ENCODE results near the gene DHRS4L2.
"Not testable (repeated sequence)": the region's sequence is repeated elsewhere in the genome, so short reads cannot be mapped to it uniquely, and the experiment has no call there.

DHRS4L2 gene

DNA sequence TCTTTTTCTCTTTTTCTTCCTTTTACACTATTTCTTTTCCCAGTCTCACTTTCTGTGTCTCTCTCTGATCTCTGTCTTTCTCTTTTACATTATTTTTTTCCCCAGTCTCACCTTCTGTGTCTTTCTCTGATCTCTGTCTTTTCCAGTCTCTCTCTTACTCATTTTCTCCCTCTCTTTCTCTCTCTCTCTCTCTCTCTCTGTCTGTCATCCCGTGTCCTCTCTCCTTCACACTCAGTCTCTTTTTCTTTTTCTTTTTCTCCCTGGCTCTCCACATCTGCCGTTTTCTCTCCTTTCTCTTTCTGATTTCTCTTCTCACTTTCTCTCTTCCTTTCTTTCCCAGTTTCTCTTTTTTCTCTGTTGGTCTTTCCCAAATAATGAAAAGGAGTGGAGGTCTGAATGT is 22.3 kb downstream of the DHRS4L2 start:
- TF ChIP-seq, protein P1, sequence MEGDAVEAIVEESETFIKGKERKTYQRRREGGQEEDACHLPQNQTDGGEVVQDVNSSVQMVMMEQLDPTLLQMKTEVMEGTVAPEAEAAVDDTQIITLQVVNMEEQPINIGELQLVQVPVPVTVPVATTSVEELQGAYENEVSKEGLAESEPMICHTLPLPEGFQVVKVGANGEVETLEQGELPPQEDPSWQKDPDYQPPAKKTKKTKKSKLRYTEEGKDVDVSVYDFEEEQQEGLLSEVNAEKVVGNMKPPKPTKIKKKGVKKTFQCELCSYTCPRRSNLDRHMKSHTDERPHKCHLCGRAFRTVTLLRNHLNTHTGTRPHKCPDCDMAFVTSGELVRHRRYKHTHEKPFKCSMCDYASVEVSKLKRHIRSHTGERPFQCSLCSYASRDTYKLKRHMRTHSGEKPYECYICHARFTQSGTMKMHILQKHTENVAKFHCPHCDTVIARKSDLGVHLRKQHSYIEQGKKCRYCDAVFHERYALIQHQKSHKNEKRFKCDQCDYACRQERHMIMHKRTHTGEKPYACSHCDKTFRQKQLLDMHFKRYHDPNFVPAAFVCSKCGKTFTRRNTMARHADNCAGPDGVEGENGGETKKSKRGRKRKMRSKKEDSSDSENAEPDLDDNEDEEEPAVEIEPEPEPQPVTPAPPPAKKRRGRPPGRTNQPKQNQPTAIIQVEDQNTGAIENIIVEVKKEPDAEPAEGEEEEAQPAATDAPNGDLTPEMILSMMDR (IDR thresholded peaks at IDR 0.05; ENCODE audit: borderline replicate concordance, control extremely low read depth, extremely low read depth, insufficient read depth, missing control alignments): no peak
- in situ Hi-C loops (cut with MboI; ENCODE audit: low sequenced_read_pairs, unreplicated experiment): no loop called here
- DNase-seq (ENCODE audit: low spot score): no peak

DNA sequence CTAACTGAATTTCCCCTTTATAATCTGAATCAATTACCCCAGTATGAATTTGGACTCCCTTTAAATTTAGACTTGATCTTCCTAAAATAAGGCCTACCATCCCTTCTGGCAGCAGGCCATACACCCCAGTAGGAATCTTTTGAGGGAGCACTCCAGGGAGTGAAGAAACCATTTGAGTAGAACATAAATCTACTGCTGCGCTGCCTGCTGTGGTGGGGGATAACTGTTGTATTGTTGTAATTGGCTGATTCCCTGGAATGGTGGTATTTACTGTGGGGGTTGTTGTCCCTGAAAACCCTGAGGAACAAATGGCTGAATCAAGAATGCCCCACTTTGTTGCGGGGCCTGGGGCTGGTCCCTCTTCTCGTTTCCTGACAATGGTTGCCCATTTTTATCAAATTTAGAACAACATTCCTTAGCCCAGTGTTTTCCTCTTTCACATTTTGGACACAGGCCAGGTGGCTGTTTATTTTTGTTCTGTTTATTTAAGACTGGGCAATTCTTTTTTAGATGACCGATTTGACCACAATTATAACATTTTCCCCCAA is 24.1 kb downstream of the DHRS4L2 start:
- in situ Hi-C loops (cut with MboI; ENCODE audit: low sequenced_read_pairs, unreplicated experiment): not testable (repeated sequence)

DNA sequence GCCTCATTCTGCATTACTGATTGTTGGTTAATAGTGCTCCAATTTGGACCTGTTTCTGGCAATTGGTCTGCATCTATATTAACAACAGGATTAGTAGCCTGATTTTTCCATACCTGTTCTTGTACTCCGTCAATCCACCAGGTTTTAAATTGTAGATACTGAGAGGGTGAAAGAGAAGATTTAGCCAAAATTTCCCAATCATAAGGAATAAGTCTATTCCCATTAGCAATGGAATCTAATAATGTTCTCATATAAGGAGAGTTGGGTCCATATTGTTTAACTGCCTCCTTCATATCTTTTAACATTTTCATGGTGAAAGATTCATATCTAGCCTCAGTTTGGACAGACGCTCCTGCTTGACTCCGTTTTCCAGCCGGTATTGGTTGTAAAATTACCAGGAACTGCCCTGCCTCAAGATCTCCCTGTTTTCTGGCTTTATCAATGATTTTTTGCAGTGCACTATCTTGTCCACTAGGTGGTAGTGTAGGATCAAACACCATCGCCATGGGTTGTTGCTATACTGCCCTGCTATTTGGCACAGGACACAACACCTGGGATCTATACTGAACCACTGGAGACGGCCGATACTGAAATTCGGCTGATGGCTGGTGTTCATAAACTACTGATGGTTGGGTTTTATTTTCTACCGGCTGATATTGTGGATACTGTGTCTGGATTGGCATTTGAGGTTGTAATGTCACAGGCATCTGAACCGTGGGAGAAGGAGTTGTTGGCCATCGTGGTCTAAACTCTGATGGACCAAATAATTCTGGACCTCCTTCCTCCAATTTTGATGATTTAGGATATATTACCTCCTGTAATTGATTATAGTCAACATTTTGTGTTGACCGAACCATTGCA is 25.2 kb downstream of the DHRS4L2 start:
- in situ Hi-C loops (cut with MboI; ENCODE audit: low sequenced_read_pairs, unreplicated experiment): no loop called here
- DNase-seq (ENCODE audit: low spot score): peak; percentile 77
- TF ChIP-seq, protein P1 (IDR thresholded peaks at IDR 0.05; ENCODE audit: borderline replicate concordance, control extremely low read depth, extremely low read depth, insufficient read depth, missing control alignments): peak; percentile 74

More for the DNA sequence above, 24.1 kb downstream of the DHRS4L2 start:
- DNase-seq (ENCODE audit: low spot score): not testable (repeated sequence)

- in situ Hi-C loops (cut with MboI; ENCODE audit: low sequenced_read_pairs, unreplicated experiment): not testable (repeated sequence)
Observed at GRCh38 chr14:24015745-24016144, 27.0 kb downstream of the DHRS4L2 start.

DNA sequence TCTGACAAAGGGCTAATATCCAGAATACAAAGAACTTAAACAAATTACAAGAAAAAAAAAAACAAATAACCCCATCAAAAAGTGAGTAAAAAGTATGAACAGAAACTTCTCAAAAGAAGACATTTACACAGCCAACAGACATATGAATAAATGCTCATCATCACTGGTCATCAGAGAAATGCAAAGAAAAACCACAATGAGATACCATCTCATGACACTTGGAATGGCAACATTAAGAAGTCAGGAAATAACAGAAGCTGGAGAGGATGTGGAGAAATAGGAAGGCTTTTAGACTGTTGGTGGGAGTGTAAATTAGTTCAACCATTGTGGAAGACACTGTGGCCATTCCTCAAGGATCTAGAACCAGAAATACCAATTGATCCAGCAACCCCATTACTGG is 30.2 kb downstream of the DHRS4L2 start:
- in situ Hi-C loops (cut with MboI; ENCODE audit: low sequenced_read_pairs, unreplicated experiment): not testable (repeated sequence)

More at GRCh38 chr14:24015745-24016144, 27.0 kb downstream of the DHRS4L2 start:
- DNase-seq (ENCODE audit: low spot score): not testable (repeated sequence)

GRCh38 chr14:24019944-24020343 is 31.2 kb downstream of the DHRS4L2 start:
- DNase-seq (ENCODE audit: low spot score); in situ Hi-C loops (cut with MboI; ENCODE audit: low sequenced_read_pairs, unreplicated experiment): not testable (repeated sequence)

More for the DNA sequence above, 30.2 kb downstream of the DHRS4L2 start:
- not testable (repeated sequence) for DNase-seq (ENCODE audit: low spot score)

GRCh38 chr14:24020520-24020919 is 31.8 kb downstream of the DHRS4L2 start:
- DNase-seq (ENCODE audit: low spot score); in situ Hi-C loops (cut with MboI; ENCODE audit: low sequenced_read_pairs, unreplicated experiment): not testable (repeated sequence)

- in situ Hi-C loops (cut with MboI; ENCODE audit: low sequenced_read_pairs, unreplicated experiment); DNase-seq (ENCODE audit: low spot score): not testable (repeated sequence)
Observed at GRCh38 chr14:24024939-24025418, 36.2 kb downstream of the DHRS4L2 start.

GRCh38 chr14:24029687-24030086 is 41.0 kb downstream of the DHRS4L2 start:
- DNase-seq (ENCODE audit: low spot score): not testable (repeated sequence)
- in situ Hi-C loops (cut with MboI; ENCODE audit: low sequenced_read_pairs, unreplicated experiment): loop anchor here (10.0 kb wide), 1 partner anchor 45 kb away; the partner anchor contains the start of gene DHRS4L2

- DNase-seq (ENCODE audit: low spot score): not testable (repeated sequence)
- in situ Hi-C loops (cut with MboI; ENCODE audit: low sequenced_read_pairs, unreplicated experiment): loop anchor here (10.0 kb wide), 1 partner anchor 47 kb away; the partner anchor contains the start of gene DHRS4L2
Observed at GRCh38 chr14:24031331-24031730, 42.6 kb downstream of the DHRS4L2 start.

DNA sequence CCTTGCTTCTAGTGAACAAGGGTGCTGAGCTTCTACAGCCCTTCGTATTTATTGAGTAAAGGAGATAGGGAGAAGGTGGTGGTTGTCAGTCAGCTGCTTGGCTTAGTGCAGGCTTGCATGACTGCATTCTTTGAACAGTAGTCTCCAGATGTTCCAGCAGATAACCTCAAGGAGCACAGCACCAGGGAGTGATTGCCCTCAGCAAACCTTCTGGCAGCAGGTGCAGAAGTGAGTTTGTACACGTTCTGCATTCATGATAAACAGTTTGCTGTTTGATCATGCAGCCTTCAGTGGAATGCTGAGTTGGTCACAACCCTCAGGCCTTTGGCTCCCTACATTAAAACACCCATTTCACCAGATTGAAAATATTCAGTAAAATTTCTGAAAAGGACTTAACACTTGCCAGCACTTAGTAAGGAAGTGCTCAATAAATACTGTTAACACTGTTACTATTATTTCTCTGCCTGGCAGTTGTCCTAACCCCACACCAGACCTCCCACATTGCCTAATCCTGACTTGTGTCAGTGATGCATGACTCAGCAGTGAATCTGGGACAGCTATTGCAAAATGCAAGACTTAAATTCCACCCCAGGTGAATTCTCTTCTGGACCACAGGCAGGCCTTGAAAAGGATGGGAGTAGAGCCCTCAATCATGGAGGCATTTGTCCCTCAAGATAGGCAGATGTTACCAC is 44.1 kb downstream of the DHRS4L2 start:
- TF ChIP-seq, protein P1 (IDR thresholded peaks at IDR 0.05; ENCODE audit: borderline replicate concordance, control extremely low read depth, extremely low read depth, insufficient read depth, missing control alignments): no peak
- DNase-seq (ENCODE audit: low spot score): no peak
- in situ Hi-C loops (cut with MboI; ENCODE audit: low sequenced_read_pairs, unreplicated experiment): loop anchor here (10.0 kb wide), 1 partner anchor 48 kb away; the partner anchor contains the start of gene DHRS4L2

DNA sequence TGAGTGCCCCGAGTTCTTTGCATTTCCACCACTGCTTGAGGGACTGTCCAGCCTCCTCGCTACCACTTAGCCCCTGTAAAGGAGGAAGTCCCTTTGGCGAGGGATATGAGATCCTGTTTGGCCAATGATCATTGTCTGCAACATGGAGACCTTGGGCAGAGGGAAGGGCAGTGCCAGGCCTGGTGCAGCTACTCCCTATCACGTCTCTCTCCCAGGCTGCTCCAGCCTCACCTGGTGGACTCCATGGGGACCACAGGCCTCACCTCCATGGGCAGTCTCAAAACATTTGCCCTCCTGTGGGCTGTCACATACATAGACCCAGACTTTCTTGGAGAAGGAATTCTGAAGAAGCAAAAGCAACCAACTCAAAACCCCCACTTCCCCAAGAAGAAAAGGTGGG is 47.0 kb downstream of the DHRS4L2 start:
- in situ Hi-C loops (cut with MboI; ENCODE audit: low sequenced_read_pairs, unreplicated experiment): loop anchor here (10.0 kb wide), 1 partner anchor 51 kb away; the partner anchor contains the start of gene DHRS4L2

More for the DNA sequence above, 47.0 kb downstream of the DHRS4L2 start:
- not testable (repeated sequence) for DNase-seq (ENCODE audit: low spot score)
